VCaP (cell line): ENCODE measurements around the gene C19orf85.

ENCODE experiments used
- H3K27ac ChIP-seq: fragments of 450-650 bp; 2 replicates; pipeline ENCODE4 v1.5.1; 2017
- TF ChIP-seq, protein P1 (sequence below): fragments of 450-650 bp; conservative IDR thresholded peaks from 2 replicates; pipeline ENCODE4 v1.5.1; 2017; ENCODE audit warnings: mild to moderate bottlenecking, moderate library complexity

Gene C19orf85

DNA sequence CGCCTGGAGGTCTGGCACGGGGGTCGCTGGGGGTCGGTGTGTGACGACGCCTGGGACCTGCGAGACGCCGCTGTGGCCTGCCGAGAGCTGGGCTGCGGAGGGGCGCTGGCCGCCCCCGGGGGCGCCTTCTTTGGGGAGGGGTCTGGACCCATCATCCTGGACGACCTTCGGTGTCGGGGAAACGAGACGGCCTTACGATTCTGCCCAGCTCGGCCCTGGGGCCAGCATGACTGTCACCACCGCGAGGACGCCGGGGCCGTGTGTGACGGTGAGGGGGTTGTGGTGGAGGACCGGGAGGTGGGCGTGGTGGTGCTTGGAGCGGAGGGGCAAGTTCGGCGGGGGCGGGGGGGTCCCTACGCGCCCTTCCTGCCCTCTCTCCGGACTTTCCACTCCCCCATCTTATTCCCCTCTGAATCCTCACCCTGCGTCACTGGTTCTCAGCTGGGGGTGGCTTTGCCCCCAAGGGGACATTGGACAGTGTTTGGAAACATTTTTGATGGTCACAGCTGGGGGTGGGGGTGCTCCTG is 29.2 kb upstream of the C19orf85 start:
- no peak overlapping the region for H3K27ac ChIP-seq

DNA sequence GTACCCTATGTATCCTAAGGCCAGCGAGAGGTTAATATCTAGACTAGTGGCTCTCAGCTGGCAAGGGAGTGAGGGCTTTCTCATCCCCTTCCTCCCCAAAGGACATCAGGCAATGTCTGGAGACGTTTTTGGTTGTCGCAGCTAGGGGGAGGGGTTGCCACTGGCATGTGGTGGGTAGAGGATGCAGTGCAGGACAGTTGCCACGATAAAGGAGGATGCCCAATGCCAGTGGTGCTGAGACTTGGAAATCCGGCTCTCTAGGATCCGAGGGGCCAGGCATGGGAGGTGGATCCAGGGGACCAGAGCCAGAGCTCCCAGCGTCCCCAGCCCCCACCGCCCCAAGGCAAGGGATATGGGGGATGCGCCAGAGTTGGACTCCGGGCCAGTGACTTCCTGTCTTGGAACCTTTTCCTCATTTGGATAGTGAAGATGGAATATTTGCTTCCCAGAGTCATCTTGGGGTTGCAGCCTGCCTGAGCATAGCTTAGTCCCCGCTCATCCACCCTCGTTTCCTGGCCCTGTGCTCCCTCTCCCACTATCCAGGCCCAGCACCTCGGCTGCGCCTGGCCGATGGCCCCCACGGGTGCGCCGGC is 28.6 kb upstream of the C19orf85 start:
- TF ChIP-seq, protein P1, sequence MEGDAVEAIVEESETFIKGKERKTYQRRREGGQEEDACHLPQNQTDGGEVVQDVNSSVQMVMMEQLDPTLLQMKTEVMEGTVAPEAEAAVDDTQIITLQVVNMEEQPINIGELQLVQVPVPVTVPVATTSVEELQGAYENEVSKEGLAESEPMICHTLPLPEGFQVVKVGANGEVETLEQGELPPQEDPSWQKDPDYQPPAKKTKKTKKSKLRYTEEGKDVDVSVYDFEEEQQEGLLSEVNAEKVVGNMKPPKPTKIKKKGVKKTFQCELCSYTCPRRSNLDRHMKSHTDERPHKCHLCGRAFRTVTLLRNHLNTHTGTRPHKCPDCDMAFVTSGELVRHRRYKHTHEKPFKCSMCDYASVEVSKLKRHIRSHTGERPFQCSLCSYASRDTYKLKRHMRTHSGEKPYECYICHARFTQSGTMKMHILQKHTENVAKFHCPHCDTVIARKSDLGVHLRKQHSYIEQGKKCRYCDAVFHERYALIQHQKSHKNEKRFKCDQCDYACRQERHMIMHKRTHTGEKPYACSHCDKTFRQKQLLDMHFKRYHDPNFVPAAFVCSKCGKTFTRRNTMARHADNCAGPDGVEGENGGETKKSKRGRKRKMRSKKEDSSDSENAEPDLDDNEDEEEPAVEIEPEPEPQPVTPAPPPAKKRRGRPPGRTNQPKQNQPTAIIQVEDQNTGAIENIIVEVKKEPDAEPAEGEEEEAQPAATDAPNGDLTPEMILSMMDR = no peak
- no peak overlapping the region for H3K27ac ChIP-seq

More for the DNA sequence above, 29.2 kb upstream of the C19orf85 start:
- TF ChIP-seq, protein P1 = no peak

DNA sequence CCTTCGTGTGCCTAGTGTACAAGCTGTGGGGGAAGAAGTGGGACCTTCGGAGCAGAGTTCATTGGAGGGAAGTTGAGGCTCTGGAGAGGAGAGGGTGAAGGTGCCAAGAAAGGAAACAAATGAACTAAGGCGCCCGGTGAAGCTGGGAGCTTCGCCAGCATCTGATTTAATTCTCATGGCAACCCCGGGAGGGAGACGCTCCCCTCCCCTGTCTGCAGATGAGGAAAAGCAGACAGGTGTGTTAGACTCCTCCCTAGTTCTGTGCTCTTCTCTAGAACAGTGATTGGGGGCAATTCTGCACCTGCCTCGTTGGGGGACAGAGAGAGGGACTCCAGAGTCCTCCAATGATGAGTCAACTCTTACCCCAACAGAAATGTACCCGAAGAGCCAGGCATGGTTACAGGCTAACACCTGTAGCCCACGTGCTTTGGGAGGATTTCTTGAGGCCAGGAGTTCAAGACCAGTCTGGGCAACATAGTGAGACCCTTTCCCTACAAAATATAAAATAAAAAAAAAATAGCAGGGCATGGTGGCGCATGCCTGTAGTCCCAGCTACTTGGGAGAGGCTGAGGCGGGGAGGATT is 27.9 kb upstream of the C19orf85 start:
- TF ChIP-seq, protein P1 = no peak
- H3K27ac ChIP-seq = no peak overlapping the region

DNA sequence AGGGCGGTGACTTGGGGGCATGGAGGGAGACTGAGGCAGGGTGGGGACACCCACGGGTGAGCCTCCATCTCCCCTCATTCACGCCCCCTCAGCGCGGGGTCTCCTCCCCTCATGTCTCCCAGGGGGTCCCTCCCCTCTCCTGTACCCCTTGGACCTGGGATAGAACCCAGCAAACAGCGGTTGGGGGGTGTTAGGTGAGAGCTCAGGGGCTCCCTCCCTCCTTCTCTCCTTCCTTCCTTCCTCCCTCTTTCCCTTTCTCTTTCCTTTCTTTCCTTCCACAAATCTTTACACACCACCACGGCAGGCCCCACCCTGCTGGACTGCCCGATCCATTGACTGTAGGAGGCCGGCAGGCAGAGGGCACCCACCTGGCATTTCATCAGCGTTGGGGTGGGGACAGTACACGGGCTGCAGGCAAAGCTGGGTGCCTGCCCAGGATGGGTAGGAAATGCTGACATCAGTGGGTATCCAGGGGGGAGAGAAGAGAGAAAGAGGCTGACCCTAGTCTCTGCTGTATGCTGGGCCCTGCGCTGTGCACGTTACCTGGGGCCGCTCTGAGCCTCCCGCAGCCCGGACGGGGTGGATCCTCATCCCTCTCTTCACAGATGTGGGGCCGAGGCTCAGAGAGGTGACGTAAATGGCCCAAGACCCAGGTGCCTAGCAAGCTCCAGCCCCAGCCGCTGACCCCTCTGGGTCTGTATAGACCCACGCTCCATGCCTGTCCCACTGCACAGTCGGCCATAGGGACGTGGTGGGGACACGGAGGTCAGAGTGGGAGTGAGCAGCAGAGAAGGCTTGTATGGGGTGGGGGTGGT is 27.2 kb upstream of the C19orf85 start:
- TF ChIP-seq, protein P1 = no peak
- H3K27ac ChIP-seq = no peak overlapping the region

DNA sequence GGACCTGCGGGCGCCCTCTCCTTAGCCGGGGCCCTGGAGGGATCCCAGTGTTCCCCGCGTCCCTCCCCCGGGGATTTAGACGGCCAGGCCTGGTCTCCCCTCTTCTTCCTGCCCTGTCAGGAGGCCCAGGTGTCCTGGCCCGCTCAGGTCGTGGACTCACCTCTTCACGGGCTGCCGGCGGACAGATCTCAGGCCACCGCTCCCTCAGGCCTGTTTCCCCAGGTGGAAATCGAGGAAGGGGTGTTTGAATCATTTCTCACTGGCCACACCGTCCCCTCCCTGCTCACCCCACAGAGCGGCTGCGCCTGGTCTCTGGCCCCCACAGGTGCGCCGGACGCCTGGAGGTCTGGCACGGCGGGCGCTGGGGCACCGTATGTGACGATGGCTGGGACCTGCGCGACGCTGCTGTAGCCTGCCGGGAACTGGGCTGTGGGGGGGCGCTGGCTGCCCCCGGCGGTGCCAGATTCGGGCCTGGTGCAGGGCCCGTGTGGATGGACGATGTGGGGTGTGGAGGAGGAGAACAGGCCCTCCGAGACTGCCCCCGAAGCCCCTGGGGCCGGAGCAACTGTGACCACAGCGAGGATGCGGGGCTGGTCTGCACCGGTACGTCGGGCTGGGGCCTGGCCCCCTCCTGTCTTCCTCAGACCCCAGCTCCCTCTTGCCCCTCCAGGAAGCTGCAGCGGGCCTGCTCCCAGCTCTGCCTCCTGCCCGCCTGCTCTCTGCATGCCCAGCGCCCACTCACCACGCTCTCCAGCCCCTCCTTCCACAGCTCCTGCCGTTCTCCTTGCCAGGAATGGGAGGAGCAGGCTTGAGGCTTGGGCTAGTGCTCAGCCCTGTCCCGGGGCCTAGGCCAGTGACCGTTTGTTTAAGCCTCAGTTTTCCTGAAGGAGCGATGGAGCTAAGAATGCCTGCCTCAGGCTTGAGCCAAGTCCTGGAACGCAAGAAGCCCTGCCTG is 26.2 kb upstream of the C19orf85 start:
- no peak overlapping the region for H3K27ac ChIP-seq
- TF ChIP-seq, protein P1 = no peak

DNA sequence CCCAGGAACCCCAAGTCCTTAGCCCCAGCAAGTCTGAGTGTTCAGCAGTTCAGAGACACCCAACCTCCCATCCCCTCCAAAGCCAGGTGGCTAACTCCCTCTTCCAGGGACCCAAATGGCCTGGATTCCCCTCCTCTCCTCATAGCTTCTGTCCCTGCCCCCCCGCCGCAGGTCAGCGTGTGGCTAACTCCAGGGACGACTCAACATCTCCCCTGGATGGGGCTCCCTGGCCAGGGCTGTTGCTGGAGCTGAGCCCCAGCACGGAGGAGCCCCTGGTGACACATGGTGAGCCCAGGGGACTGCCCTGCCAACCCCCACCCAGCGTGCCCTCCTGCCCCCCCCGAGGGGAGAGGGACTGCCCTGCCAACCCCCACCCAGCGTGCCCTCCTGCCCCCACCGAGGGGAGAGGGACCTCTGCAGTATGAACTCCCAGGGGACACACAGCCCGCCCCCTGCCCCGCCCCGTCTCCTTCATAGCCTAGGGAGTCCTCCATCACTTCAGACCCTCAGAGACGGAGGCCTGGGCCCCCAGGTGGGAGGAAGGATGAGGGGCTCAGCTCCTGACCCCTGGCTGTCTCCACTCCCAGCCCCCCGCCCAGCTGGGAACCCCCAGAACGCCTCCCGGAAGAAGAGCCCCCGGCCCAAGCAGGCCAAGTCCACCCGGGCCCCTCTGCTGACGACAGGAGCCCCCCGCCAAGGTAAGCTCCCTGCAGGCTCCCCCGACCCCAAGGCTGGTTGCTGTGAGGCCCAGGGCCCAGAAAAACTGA is 25.3 kb upstream of the C19orf85 start:
- TF ChIP-seq, protein P1 = no peak
- H3K27ac ChIP-seq = no peak overlapping the region
